HG02610 (cell line): Measurements from ENCODE around the gene ANGPTL8.

ENCODE experiments used
- ATAC-seq: cut with Tn5 transposase; IDR thresholded peaks from one replicate; pipeline ENCODE4 v1.9.1; 2021; ENCODE audit warnings: mild to moderate bottlenecking, moderate library complexity; ENCODE audit not compliant: unreplicated experiment

Gene ANGPTL8

DNA sequence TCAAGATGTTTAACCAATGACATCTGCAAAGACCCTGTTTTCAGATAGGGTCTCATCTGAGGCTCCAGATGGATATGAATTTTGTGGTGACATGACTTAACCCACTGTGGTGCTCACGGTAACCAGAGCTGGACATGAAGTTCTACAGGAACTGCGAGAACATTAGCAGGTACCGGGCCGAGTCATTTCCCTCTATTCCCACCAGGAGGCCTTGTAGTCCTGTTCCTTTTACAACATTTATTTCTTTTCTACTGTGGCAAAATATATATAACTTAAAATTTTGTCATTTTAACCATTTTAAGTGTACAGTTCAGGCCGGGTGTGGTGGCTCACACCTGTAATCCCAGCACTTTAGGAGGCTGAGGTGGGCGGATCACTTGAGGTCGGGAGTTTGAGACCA is 48.9 kb downstream of the ANGPTL8 start:
- no peak for ATAC-seq

DNA sequence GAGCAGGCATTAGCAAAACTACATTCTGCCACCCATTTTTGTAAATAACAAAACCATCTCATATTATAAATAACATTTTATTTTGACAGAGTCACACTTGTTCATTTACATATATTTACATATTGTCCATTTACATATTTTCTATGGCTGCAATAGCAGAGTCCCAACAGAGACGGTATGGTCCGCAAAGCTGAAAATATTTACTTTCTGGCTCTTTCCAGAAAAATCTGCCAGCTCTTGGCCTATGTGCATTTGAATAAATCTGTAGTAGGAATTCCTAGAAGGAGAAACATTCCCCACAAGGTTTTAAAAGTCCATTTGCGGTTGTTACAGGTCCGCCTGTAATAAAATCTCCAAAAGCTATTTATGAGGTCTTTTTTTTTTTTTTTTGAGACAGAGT is 50.8 kb downstream of the ANGPTL8 start:
- ATAC-seq, result no peak

DNA sequence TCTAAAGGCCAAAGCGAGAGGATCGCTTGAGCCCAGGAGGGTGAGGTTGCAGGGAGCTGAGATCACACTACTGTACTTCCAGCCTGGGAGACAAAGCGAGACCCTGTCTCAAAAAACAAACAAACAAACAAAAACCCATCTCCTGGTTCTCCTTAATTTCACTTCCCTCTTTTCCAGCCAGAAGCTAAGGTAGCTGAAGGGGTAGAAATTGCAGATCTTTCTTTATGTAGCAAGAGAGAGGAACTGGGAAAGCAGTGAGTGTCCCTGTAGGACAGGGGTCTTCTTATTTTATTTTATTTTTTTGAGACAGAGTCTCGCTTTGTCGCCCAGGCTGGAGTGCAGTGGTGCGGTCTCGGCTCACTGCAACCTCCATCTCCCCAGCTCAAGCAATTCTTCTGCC is 52.0 kb downstream of the ANGPTL8 start:
- ATAC-seq, result no peak
